K562 (cell line): ENCODE measurements around the gene SH3BP5. TPM values are rescaled to one million over a fixed set of nuclear protein-coding genes. Genes with fewer than 3 reads are reported as not detected.

ENCODE experiments used
- ATAC-seq: fragments of 200-7000 bp; cut with Tn5 transposase; 3 replicates; pipeline ENCODE4 v1.9.1; 2020; ENCODE audit warnings: moderate library complexity
- BruUV-seq: library from RNA; stranded (reverse); fragments of 400-500 nt; replicated peaks from 2 replicates; lab custom pipeline; 2021; lab: Mats Ljungman, UMichigan
- CTCF ChIA-PET: fragments of 300-600 bp; formaldehyde crosslinking; extraction: SDS; loops from one replicate; lab custom pipeline; 2021; ENCODE audit warnings: low intra/inter-chr PET ratio; lab: Yijun Ruan, JAX
- POLR2A ChIA-PET: fragments of 300-600, 350-650 bp; sonication (Branson Sonifier 250); formaldehyde crosslinking; extraction: SDS; loops from one replicate; lab custom pipeline; 2021; ENCODE audit warnings: antibody characterized with exemption, inconsistent platforms; lab: Yijun Ruan, JAX
- DNase-seq, 4 experiments: peaks; one replicate each; pipeline versions ENCODE4 v3.0.0 to v3.0.0-alpha.2; 2011 to 2018; ENCODE audit warnings: low spot score in 3 of 4, mixed read lengths in 3 of 4; ENCODE audit errors: extremely low read depth in 1 of 4
- FAIRE-seq: peaks from 2 replicates; lab custom pipeline; 2011; peaks lifted over from hg19 to GRCh38; lab: Jason Lieb, UNC
- H2AFZ ChIP-seq: 2 replicates; pipeline ENCODE4 v1.6.0; 2011; ENCODE audit warnings: low read depth, low read length, control low read depth, inconsistent platforms
- H3K27ac ChIP-seq: fragments of 200-600 bp; 3 replicates; pipeline ENCODE4 v1.8.0; 2011; ENCODE audit warnings: low read depth, mild to moderate bottlenecking, control low read depth, inconsistent platforms, low read length, moderate library complexity, mixed read lengths; ENCODE audit errors: extremely low read depth
- H3K27me3 ChIP-seq, 2 experiments: fragments of 300-600 bp in 1 of 2; 2 replicates in 1 of 2; 3 replicates in 1 of 2; pipeline versions ENCODE4 v1.6.0 to v1.8.0; 2011; ENCODE audit warnings: inconsistent platforms in 2 of 2, low read length in 2 of 2, mild to moderate bottlenecking in 1 of 2, mixed read lengths in 1 of 2, moderate library complexity in 1 of 2; ENCODE audit not compliant: control insufficient read depth in 2 of 2, insufficient read depth in 2 of 2
- H3K36me3 ChIP-seq: fragments of 300-600 bp; 3 replicates; pipeline ENCODE4 v1.8.0; 2011; ENCODE audit warnings: mild to moderate bottlenecking, low read length, inconsistent platforms; ENCODE audit not compliant: control insufficient read depth, insufficient read depth
- H3K4me1 ChIP-seq, 2 experiments: fragments of 200-600 bp in 1 of 2; replicated peaks in 1 of 2; 2 replicates in 1 of 2; 3 replicates in 1 of 2; pipeline versions ENCODE4 v1.5.1 to v1.8.0; 2011; ENCODE audit warnings: inconsistent platforms in 2 of 2, low read length in 2 of 2, mild to moderate bottlenecking in 1 of 2, mixed read lengths in 1 of 2, moderate library complexity in 1 of 2; ENCODE audit not compliant: control insufficient read depth in 2 of 2, insufficient read depth in 2 of 2
- H3K4me2 ChIP-seq: 2 replicates; pipeline ENCODE4 v1.6.1; 2011; ENCODE audit warnings: low read length, control low read depth, inconsistent platforms, mixed read lengths; ENCODE audit not compliant: insufficient read depth
- H3K4me3 ChIP-seq: fragments of 200-600 bp; sonication (generic), shearing (Covaris generic); 2 replicates; pipeline ENCODE4 v1.5.1; 2016; ENCODE audit warnings: control low read depth, inconsistent platforms
- H3K79me2 ChIP-seq: fragments of 200-600 bp; 3 replicates; pipeline ENCODE4 v1.8.0; 2011; ENCODE audit warnings: low read length, inconsistent platforms; ENCODE audit not compliant: control insufficient read depth, insufficient read depth
- H3K9ac ChIP-seq, 2 experiments: 2 replicates each; pipeline versions ENCODE4 v1.6.0 to v1.6.1; 2011; ENCODE audit warnings: low read depth in 2 of 2, low read length in 2 of 2, control low read depth in 1 of 2, inconsistent platforms in 1 of 2, mild to moderate bottlenecking in 1 of 2, mixed read lengths in 1 of 2; ENCODE audit not compliant: insufficient read depth in 1 of 2
- H3K9me1 ChIP-seq: one replicate; pipeline ENCODE4 v1.6.0; 2011; ENCODE audit warnings: inconsistent platforms, mild to moderate bottlenecking, low read length, moderate library complexity; ENCODE audit not compliant: control insufficient read depth, insufficient read depth
- H3K9me3 ChIP-seq: replicated peaks from 2 replicates; pipeline ENCODE4 v1.5.1; 2011; ENCODE audit warnings: low read depth, low read length, inconsistent platforms; ENCODE audit not compliant: control insufficient read depth, insufficient read depth
- H4K20me1 ChIP-seq: replicated peaks from 2 replicates; pipeline ENCODE4 v1.6.1; 2011; ENCODE audit warnings: low read length, inconsistent platforms, mixed read lengths; ENCODE audit not compliant: control insufficient read depth, insufficient read depth
- BRCA1 ChIP-seq, 2 experiments: fragments of 450-650 bp in 1 of 2; sonication (generic) in 1 of 2; formaldehyde crosslinking in 1 of 2; IDR thresholded peaks; 2 replicates each; pipeline versions ENCODE4 v1.5.0 to v1.6.1; 2017 to 2020; ENCODE audit warnings: mild to moderate bottlenecking in 1 of 2, missing genetic modification reagents in 1 of 2
- MAFG ChIP-seq: fragments of 450-650 bp; conservative IDR thresholded peaks from 2 replicates; pipeline ENCODE4 v1.6.1; 2016; ENCODE audit warnings: missing genetic modification characterization, missing compliant biosample characterization
- MBD1 ChIP-seq: fragments of 250-450 bp; sonication (Bioruptor Pico); IDR thresholded peaks from 2 replicates; pipeline ENCODE4 v1.8.0; 2022; ENCODE audit warnings: inconsistent platforms
- MYNN ChIP-seq, 2 experiments: sonication (generic); formaldehyde crosslinking in 1 of 2; IDR thresholded peaks; 2 replicates each; pipeline versions ENCODE4 v1.5.0 to v1.6.1; 2016 to 2020; ENCODE audit warnings: antibody characterized with exemption in 1 of 2, missing genetic modification reagents in 1 of 2
- SMARCE1 ChIP-seq: fragments of 450-650 bp; IDR thresholded peaks from 2 replicates; pipeline ENCODE4 v1.7.1; 2016; ENCODE audit warnings: mild to moderate bottlenecking
- SPI1 ChIP-seq: IDR thresholded peaks from 2 replicates; pipeline ENCODE4 v1.6.1; 2011; ENCODE audit warnings: low read depth, low read length, control low read depth, borderline replicate concordance
- TAF1 ChIP-seq: IDR thresholded peaks from 2 replicates; pipeline ENCODE4 v1.6.1; 2011; ENCODE audit warnings: mild to moderate bottlenecking, low read length, moderate library complexity; ENCODE audit not compliant: insufficient read depth, control insufficient read depth, severe bottlenecking; ENCODE audit errors: extremely low read depth
- USF1 ChIP-seq: sonication (generic); formaldehyde crosslinking; IDR thresholded peaks from 2 replicates; pipeline ENCODE4 v1.9.0; 2022; ENCODE audit warnings: mild to moderate bottlenecking, missing genetic modification reagents
- VEZF1 ChIP-seq: fragments of 200-800 bp; sonication (Bioruptor generic); IDR thresholded peaks from 2 replicates; pipeline ENCODE4 v1.6.1; 2017; ENCODE audit warnings: missing genetic modification characterization, missing compliant biosample characterization
- XRCC4 ChIP-seq: IDR thresholded peaks from one replicate; pipeline ENCODE4 v1.6.1; 2011; ENCODE audit not compliant: insufficient read depth, insufficient read length; ENCODE audit errors: extremely low read depth
- ZBTB17 ChIP-seq: fragments of 450-650 bp; formaldehyde crosslinking; IDR thresholded peaks from 2 replicates; pipeline ENCODE4 v1.4.0; 2020; ENCODE audit warnings: mild to moderate bottlenecking
- ZNF76 ChIP-seq: fragments of 250-450 bp; sonication (Bioruptor Pico); IDR thresholded peaks from 2 replicates; pipeline ENCODE4 v1.4.0; 2020; ENCODE audit warnings: mild to moderate bottlenecking, moderate library complexity, borderline replicate concordance
- WGBS: fragments of 100-300 bp; shearing (Covaris generic); methylation state at CpG from one replicate; pipeline ENCODE4 v1.1.6; 2016; ENCODE audit warnings: low coverage, mixed read lengths; ENCODE audit not compliant: insufficient coverage; ENCODE audit errors: missing lambda C conversion rate; 5-methylcytosine and 5-hydroxymethylcytosine counted together
- in situ Hi-C: fragments of 300-500 bp; cut with MboI; formaldehyde crosslinking; loops from 4 replicates; pipeline ENCODE4 v1.15.0; 2018; ENCODE audit warnings: inconsistent platforms, mixed read lengths
- intact Hi-C: fragments of 100-400 bp; cut with micrococcal nuclease; formaldehyde crosslinking; loops from 2 replicates; pipeline ENCODE4 v1.14.2; 2022
- polyA plus RNA-seq, 8 experiments: library from polyadenylated mRNA; depleted of rRNA in 4 of 8; stranded (reverse) in 5 of 8; unstranded in 3 of 8; fragments of >200 nt; fragmentation: Nextera tagmentation in 2 of 8; fragmentation: Illumina TruSeq in 1 of 8; extraction: Ambion mirVana in 2 of 8; extraction: Trizol in 1 of 8; gene quantifications; 2 replicates each; pipeline versions ENCODE4 v1.2.1 to v1.2.3, GENCODE V29; 2011 to 2014; ENCODE audit warnings: inconsistent platforms in 1 of 8, missing spikeins in 1 of 8
- total RNA-seq, 7 experiments: library from RNA; depleted of rRNA in 6 of 7; stranded (reverse); fragments of >200 nt in 6 of 7; fragmentation: Illumina TruSeq in 2 of 7; extraction: Trizol in 2 of 7; gene quantifications; 2 replicates each; pipeline versions ENCODE4 v1.2.1 to v1.2.3, GENCODE V29; 2011 to 2021; ENCODE audit warnings: low replicate concordance in 1 of 7

The SH3BP5 gene
- total and polyA plus RNA-seq, 9 of the 15 experiments (the other 6 are each of a cell fraction or from before 2014, with no cell fraction given), result 2.9 to 29.0 (median 14.9) TPM

- TF ChIP-seq MYNN (IDR thresholded peaks at IDR 0.05), result 0 out of 2 replicates have a peak, but pooled peaks have one; percentile 28
- TF ChIP-seq MYNN (CRISPR knock-in tag; IDR thresholded peaks at IDR 0.05), result no peak
- TF ChIP-seq SMARCE1, result peak; percentile 39; the same call in 1 of the 2 replicates
- TF ChIP-seq ZNF76 (CRISPR knock-in tag), result no peak
- no peak for TF ChIP-seq ZBTB17 (CRISPR knock-in tag)
- no peak for TF ChIP-seq TAF1
- no peak for TF ChIP-seq BRCA1 (IDR thresholded peaks at IDR 0.05)
- no peak for TF ChIP-seq BRCA1 (CRISPR knock-in tag; IDR thresholded peaks at IDR 0.05)
These were observed 34.6 kb downstream of the SH3BP5 start (continued) for GRCh38 chr3:15297608-15298350.

GRCh38 chr3:15295506-15295905 lies 36.9 kb downstream of the SH3BP5 start:
- Histone ChIP-seq H4K20me1 (no peaks in the 10 kb centered on the region), H2AFZ (no peak overlapping the region), H3K27me3 (no peaks in the 10 kb centered on the region), H3K79me2 (peaks cover 7% of the 10 kb centered on the region; the same call in 2 of the 3 replicates), H3K9ac (no peak overlapping the region), H3K4me2 (no peak overlapping the region), H3K4me1 (peaks cover 48 to 75% of the 10 kb centered on the region in 2 experiments), H3K9me1 (no peaks in the 10 kb centered on the region), H3K9me3 (no peaks in the 10 kb centered on the region), H3K4me3 (no peak overlapping the region), H3K36me3 (no peaks in the 10 kb centered on the region; the same call in 1 of the 3 replicates), H3K27ac (0 out of 3 replicates have a peak overlapping the region, but pooled peaks have one; percentile 5)
- ChIA-PET POLR2A (interaction anchor here (1.0 to 1.4 kb wide), 4 partner anchors 9 to 30 kb away, joined by 3 to 4 read pairs (median 4); no protein-coding TSS in a partner anchor), CTCF (no interaction called here)
- WGBS, result 68% methylated on average over 6 of the region's 6 CpGs
- intact Hi-C loops, result no loop called here
- 0 out of 2 replicates have a peak, but pooled peaks have one; percentile 15 for TF ChIP-seq MBD1
- TF ChIP-seq USF1 (CRISPR knock-in tag), result no peak
- peak; percentile 22; the same call in 1 of the 2 replicates for TF ChIP-seq VEZF1 (CRISPR knock-in tag)
- TF ChIP-seq MAFG (tag), result 0 out of 2 replicates have a peak, but pooled peaks have one; percentile 9
- TF ChIP-seq XRCC4, result no peak
- TF ChIP-seq SPI1, result peak; percentile 21; the same call in 1 of the 2 replicates
- no peak for ATAC-seq
- in situ Hi-C loops, result no loop called here
- no peak for FAIRE-seq
- no TSS peak for BruUV-seq
- DNase-seq, result no peak
